Activated gamma-delta T cell treated with anti-CD3 and anti-CD28 coated beads, Interleukin-2, amount 50 U/mL, for 16 hours (primary cell): ENCODE measurements around the gene NPIPB4.
A peak's percentile ranks its signal among the peaks of the same experiment; 100 is the strongest.
"Not testable (repeated sequence)": the region's sequence is repeated elsewhere in the genome, so short reads cannot be mapped to it uniquely, and the experiment has no call there.

Experiments used
- DNase-seq: peaks from one replicate; pipeline ENCODE4 v3.0.0-alpha.2; 2020; ENCODE audit warnings: low read depth

The NPIPB4 gene

DNA sequence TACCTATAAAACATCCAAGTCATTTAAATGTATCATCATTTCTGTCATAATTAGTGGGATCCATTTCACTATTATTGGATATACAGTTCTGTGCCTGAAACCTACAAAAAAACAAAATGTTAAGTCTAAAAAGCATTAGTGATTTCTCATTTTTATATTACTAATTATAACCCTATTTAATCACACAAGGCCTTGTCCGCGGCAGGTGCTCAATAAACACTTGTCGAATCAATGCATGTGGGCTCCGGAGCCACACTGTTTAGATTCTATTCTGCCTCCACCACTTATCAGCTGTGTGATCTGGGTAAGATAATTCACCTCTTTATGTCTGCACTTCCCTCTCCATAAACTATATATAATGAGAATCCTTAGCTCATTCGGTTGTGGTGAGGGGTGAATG lies at the start of gene NPIPB4:
TSS of gene NPIPB4 (minus strand) at position 101 of the 400 bp plus-strand sequence. CDS start 378 bp downstream, outside the sequence.
- DNase-seq: not testable (repeated sequence)

DNA sequence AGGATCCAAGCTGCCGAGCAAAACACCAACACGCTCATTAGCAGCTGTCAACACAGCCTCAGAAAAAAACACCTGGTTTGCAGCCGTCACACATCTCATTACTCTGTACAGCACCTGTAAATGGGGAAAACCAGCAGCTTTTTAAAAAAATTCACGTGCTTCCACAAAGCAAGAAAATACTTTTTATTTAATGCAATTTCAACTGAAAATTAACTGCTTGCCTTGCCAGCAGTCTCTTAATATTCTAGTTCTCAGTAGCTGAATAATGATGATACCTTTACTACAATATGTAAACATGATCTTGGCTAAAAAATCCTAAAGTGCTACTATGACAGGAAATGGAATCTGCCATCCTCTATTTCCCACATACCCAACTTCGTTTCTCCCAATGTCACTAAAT lies 41.4 kb upstream of the NPIPB4 start:
- DNase-seq: not testable (repeated sequence)

DNA sequence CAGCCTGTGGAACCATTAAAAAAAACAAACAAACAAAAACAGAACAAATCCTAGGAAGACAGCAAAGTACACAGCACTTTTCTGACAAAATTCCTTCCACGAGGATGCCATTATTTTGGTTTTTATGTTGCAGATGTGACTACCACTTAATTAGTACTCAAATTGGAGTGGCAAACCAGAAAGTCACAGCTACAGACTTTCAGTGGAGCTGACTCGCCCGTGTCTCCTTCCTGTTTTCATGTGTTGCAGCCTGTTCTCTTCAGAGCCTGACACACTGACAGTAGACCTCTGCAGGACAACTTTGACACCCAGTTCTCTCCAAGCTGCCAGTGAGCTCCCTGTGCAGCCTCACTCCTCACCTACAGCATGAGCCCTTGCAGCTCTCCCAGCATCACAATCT lies 24.4 kb upstream of the NPIPB4 start:
- not testable (repeated sequence) for DNase-seq

DNA sequence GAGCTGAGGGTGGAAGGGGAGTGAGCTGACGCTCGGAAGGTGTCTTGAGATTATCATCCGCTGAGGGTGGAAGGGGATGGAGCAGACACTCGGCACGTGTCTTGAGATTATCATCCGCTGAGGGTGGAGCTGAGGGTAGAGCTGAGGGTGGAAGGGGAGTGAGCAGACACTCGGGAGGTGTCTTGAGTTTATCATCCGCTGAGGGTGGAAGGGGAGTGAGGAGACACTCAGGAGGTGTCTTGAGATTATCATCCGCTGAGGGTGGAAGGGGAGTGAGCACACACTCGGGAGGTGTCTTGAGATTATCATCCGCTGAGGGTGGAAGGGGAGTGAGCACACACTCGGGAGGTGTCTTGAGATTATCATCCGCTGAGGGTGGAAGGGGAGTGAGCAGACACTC lies 20.4 kb downstream of the NPIPB4 start:
- not testable (repeated sequence) for DNase-seq

DNA sequence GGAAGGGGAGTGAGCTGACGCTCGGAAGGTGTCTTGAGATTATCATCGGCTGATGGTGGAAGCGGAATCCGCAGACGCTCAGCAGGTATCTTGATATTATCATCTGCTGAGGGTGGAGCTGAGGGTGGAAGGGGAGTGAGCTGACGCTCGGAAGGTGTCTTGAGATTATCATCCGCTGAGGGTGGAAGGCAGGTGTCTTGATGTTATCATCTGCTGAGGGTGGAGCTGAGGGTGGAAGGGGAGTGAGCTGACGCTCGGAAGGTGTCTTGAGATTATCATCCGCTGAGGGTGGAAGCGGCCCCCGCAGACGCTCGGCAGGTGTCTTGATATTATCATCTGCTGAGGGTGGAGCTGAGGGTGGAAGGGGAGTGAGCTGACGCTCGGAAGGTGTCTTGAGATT lies 21.2 kb downstream of the NPIPB4 start:
- DNase-seq: peak; percentile 6

DNA sequence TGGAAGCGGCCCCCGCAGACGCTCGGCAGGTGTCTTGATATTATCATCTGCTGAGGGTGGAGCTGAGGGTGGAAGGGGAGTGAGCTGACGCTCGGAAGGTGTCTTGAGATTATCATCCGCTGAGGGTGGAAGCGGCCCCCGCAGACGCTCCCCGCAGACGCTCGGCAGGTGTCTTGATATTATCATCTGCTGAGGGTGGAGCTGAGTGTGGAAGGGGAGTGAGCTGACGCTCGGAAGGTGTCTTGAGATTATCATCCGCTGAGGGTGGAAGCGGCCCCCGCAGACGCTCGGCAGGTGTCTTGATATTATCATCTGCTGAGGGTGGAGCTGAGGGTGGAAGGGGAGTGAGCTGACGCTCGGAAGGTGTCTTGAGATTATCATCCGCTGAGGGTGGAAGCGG lies 21.8 kb downstream of the NPIPB4 start:
- DNase-seq: not testable (repeated sequence)

DNA sequence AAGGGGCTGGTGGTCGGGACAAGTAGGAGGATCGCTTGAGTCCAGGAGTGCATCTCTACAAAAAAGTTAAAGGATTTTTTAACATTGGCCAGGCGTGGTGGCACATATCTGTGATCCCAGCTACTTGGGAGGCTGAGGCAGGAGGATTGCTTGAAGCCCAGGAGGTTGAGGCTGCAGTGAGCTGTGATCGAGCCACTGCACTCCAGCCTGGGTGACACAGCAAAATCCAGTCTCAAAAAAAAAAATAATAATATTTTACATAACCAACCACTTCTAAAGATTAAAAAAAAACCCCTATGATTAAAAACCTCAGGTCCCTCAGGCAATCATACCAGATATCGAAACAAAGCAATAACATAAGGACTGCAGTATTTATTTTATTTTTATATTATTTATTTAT lies 23.3 kb downstream of the NPIPB4 start:
- DNase-seq: not testable (repeated sequence)

DNA sequence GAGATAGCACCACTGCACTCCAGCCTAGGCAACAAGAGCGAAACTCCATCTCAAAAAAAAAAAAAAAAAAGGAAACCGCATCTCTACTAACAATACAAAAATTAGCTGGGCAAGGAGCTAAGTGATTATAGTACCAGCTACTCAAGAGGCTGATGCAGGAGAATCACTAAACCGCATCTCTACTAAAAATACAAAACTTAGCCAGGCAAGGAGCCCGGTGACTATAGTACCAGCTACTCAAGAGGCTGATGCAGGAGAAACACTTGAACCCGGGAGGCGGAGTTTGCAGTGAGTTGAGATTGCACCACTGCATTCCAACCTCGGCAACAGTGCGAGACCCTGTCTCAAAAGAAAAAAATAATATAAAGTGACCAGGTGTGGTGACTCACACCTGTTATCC lies 27.6 kb downstream of the NPIPB4 start:
- DNase-seq: not testable (repeated sequence)

DNA sequence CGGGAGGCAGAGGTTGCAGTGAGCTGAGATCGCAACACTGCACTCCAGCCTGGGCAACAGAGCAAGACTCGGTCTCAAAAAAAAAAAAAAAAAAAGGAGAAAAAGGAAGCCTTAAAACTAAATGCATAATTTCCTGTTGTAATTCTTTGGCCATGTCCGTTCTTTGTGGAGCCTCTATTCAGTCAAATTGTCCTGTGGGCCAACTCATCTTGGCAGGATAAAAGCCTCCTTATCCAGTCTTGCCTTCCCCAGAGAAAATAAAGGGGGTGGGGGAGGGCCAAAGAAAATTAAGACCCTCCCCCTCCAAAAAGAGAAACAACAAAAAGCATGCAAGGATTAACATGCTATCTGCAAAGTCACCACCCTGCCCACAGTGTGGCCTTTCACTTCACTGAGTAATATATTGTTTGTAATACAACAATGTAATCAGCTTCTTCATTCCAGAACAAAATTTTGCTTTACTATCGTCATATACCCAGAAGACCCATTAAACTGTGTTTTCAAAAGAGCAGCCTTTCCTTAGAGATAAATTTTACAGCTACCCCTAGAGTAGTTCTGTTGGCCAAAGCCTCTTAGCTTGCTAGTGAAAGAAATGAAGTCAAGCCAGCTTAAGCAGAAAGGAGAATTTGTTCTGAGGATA lies 31.4 kb downstream of the NPIPB4 start:
- DNase-seq: not testable (repeated sequence)

DNA sequence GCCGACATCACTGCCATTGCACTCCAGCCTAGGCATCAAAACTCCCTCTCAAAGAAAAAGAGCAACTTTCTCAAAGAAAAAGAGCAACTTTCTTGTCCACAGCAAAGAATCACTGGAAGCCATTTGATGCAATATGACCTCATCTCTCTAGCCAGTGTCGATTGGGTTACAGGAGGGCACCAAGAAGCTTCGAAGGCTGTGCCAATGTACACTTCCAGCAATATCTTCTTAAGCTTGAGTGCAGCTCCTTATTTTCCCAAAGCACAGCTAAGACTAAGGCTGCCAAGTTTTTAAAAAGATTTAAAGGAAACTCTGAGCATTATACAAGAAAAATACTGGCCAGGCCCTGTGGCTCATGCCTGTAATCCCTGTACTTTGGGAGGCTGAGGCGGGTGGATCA lies 32.0 kb downstream of the NPIPB4 start:
- not testable (repeated sequence) for DNase-seq

DNA sequence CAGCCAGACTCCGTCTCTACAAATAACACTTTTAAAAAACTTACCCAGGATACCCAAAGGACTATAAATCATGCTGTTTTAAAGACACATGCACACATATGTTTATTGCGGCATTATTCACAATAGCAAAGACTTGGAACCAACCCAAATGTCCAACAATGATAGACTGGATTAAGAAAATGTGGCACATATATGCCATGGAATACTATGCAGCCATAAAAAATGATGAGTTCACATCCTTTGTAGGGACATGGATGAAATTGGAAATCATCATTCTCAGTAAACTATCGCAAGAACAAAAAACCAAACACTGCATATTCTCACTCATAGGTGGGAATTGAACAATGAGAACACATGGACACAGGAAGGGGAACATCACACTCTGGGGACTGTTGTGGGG lies 34.3 kb downstream of the NPIPB4 start:
- not testable (repeated sequence) for DNase-seq

DNA sequence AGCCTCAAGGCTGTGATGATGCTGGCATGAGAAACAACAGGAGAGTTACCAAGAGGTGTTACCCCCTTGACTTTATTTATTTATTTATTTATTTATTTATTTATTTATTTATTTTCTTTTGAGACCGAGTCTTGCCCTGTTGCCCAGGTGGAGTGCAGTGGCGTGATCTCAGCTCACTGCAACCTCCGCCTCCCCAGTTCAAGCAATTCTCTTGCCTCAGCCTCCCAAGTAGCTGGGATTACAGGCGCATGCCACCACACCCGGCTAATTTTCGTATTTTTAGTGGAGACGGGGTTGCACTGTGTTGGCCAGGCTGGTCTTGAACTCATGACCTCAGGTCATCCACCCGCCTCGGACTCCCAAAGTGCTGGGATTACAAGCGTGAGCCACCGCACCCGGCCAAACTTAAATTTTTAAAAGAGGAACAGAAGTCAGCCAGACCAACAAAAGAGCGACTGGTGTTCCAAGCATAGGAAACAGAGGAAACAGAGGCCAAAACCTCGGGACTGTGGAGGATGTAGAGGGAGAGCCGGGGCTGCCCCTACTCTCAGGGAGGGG lies 36.6 kb downstream of the NPIPB4 start:
- DNase-seq: not testable (repeated sequence)

DNA sequence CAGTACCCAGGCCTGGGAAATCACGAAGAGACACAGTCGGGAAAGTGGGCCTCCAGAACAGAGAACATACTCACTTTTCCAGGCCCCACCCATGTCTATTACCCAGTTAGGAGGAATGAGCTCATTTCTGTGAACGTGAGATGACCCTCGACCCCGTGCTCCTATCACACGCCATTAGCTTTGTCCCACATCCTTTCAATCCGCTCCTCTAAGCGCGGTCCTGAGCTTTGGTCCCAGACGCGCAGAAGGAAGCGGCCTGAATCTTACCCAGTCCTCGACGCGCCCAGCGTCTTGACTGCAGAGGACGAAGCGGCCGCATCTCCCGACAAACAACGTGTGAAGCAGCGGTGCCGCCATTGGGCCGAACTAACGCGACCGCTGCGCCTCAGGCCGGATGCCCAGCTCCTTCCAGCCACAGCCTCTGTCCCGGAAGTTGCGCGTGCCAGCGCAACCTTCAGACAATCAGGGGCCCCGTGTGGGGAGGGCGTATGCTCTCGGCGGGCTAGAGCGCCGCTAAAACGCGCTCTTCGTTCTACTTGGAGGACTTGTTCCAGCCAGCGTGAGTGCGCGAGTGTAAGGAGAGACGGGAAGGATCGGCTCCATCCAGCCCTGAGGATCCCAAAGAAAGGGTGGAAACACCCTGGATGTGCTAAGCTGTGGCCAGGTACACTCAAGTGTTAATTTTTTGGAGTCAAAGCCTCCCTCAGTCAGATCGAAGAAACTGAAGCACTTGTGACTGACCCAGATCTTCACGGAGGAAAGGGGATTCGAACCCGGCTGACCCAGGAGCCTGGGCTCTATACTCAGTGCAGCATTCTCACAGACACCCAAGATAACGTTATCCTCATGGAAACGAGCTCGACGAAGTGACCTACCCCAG lies 37.3 kb downstream of the NPIPB4 start:
- DNase-seq: peak; percentile 39

DNA sequence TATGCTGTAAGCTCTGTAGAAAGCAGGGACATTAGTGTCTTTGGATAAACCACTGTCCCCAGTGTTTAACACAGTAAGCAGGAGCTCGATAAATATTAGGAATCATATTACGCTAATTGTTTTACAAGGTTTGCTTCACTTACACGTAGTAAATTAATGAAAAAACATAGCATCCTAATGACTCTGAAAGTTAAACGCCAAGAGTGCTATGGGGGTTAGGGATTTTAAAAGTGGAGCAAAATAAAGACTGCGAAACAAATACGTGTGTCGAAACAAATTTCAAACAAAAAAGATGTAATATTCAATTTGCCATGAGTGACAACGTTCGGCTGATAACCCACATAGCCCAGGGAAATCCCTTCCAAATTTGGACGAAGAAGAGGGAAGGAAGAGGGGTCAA lies 37.9 kb downstream of the NPIPB4 start:
- DNase-seq: not testable (repeated sequence)

DNA sequence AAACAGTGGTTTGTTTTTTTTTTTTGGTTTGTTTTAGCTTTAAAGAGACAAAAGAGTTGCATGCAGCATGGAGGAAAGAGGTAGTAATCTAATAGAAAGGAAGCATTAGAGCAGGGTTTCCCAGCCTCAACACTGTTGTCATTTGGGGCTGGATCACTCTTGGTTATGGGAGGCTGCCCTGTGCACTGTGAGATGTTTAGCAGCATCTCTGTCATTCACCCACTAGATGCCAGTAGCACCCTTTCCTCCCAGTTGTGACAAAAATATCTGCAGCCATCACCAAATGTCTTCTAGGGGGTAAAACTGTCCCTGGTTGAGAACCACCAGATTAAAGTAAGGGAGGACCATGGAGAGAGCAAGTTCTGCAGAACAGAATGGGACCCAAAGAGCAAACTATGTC lies 40.5 kb downstream of the NPIPB4 start:
- DNase-seq: not testable (repeated sequence)

DNA sequence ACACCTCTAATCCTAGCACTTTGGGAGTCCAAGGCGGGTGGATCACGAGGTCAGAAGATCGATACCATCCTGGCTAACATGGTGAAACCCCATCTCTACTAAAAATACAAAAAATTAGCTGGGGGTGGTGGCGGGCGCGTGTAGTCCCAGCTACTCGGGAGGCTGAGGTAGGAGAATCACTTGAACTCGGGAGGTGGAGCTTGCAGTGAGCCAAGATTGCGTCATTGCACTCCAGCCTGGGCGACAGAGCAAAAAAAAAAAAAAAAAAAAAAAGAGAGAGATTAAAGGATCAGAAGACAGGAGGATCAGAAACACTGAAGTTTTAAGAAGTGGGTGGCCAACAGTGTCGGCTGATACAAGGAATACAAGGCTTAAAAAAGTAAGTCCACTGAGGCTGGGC lies 41.9 kb downstream of the NPIPB4 start:
- DNase-seq: not testable (repeated sequence)

DNA sequence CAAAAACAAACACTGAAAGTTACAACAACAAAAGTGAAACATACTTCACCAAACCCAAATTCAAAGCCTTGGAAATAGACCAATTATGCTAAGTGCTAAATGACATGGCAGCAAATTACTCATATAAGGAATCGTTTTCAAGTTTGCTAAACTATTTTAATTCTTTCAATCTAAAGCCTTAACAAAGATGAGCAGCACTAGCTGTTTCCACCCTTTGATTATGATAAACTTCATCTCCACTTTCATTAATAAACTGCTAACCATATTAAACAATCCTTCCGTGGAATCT lies 55.2 kb downstream of the NPIPB4 start:
- not testable (repeated sequence) for DNase-seq

DNA sequence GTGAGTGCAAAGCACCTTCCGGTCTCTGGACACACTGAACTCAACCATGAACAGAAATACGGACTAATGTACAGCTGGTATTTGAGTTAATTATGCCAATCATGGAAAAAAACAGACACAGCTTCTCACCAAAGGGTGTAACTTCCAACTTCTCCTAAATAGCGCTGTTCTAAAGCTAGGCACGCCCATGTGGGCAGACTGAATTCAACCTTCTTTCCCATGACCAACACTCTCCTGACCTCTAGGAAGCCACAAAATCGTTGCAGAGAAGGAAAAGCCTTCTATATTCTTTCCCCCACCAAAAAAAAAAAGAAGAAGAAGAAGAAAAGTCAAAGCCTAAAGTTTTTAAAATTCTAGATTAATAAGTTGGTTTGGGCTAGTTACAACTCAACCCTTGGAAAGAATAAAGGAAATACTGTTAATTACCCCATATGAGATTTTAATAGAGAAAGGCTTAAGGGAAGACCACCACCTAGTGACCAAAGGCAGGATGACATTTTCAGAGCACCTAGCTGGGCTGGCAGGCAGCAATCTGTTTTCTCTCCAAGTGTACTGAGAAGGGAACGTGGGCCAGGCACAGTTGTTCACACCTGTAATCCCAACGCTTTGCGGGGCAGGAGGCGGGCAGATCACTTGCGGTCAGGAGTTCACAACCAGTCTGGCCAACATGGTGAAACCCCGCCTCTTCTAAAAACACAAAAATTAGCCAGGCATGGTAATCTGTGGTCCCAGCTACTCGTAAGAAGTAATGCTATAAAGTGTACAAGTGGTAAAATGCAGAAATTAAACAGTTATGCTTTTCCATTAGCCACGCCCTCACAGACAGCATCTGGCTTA lies 55.8 kb downstream of the NPIPB4 start:
- not testable (repeated sequence) for DNase-seq

DNA sequence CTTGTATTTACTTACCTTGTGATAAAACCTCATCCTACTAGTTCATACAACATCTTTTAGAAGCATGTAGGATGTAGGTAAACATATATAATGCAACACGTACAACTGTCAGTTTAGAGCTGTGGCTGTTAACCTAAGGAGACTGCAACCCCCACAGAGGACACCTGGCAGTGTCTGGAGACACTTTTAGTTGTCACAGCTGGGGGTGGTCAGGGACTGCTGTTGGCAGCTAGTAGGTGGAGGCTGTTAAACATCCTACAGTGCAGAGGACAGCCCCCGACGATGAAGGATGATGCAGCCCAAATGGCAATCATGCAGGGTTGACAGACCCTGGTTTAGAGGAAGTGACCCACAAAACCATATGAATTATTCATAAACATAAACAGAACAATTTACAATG lies 59.0 kb downstream of the NPIPB4 start:
- not testable (repeated sequence) for DNase-seq

DNA sequence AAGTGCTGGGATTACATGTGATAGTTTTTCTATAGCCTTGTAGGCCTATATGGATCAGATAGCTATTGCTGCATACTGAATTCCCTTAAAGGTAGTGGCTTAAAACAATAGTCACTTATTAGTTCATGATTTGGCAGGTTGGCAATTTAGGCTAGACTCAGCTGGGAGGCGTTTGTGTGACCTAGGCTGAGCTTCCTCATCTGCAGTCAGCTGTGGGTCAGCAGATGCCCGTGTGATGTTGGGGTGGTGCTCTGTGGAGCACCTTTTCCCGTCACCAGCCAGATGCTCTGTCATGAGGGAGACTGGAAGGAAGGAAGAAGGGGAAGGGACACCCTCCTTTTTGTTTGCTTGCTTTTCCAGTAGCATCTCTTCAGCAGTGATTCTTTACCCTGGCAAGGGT lies 64.2 kb downstream of the NPIPB4 start:
- DNase-seq: not testable (repeated sequence)

DNA sequence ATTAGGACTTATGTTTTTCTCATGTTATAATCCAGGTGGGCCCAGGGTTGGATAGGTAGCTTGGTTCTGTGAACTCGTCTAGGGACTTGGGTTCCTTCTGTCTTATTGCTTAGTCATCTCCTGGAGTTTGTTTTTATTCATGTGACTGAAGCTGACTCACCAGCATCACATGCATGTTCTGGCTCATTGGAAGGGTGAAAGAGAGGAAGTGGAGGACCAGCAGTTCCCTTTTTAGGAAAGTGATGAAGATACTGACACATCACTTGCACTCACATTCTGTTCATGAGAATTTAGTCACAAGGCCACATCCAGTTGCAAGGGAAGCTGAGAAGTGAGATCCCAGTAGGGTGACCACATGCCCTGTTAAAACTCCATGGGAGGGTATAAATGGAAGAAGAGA lies 67.0 kb downstream of the NPIPB4 start:
- DNase-seq: not testable (repeated sequence)
